ENCODE measurements around the gene PRSS21. TPM values are rescaled to one million over a fixed set of nuclear protein-coding genes. Genes with fewer than 3 reads are reported as not detected.
A peak's percentile ranks its signal among the peaks of the same experiment; 100 is the strongest.

PRSS21 gene
- total RNA-seq, 4 donors from 2014 or later: not detected

- H3K27me3 ChIP-seq: peaks cover 0 to 81% of the 10 kb centered on the region in 2 donors
- peaks cover 0 to 34% (median 1%) of the 10 kb centered on the region in 4 donors for H3K9me3 ChIP-seq
- H3K36me3 ChIP-seq: no peaks in the 10 kb centered on the region
- 80 to 82% methylated on average over 6 of the region's 6 CpGs for WGBS, 2 donors
- peaks cover 0 to 7% (median 0%) of the 10 kb centered on the region in 4 donors for H3K4me1 ChIP-seq
- no peak overlapping the region for H3K27ac ChIP-seq
- H3K4me3 ChIP-seq: no peak overlapping the region
- no peak for TF ChIP-seq EP300 (IDR thresholded peaks at IDR 0.05)
- TF ChIP-seq POLR2A (IDR thresholded peaks at IDR 0.05): no peak
- no peak for TF ChIP-seq CTCF (IDR thresholded peaks at IDR 0.05)
- no peak for DNase-seq (ENCODE audit: low spot score in 2 of 2)
Observed at GRCh38 chr16:2855536-2855935, 38.5 kb downstream of the PRSS21 start.

- WGBS, 2 donors: 75 to 85% methylated on average over 13 to 14 of the region's 14 CpGs
- TF ChIP-seq CTCF (IDR thresholded peaks at IDR 0.05) (no peak), POLR2A (IDR thresholded peaks at IDR 0.05) (no peak), EP300 (IDR thresholded peaks at IDR 0.05) (no peak)
- Histone ChIP-seq H3K27me3 (peaks cover 0 to 81% of the 10 kb centered on the region in 2 donors), H3K9me3 (peaks cover 0 to 40% (median 1%) of the 10 kb centered on the region in 4 donors), H3K4me1 (peaks cover 0 to 7% (median 0%) of the 10 kb centered on the region in 4 donors), H3K4me3 (no peak overlapping the region), H3K36me3 (no peaks in the 10 kb centered on the region), H3K27ac (no peak overlapping the region)
- no peak for DNase-seq (ENCODE audit: low spot score in 2 of 2)
Observed at GRCh38 chr16:2856061-2856670, 39.1 kb downstream of the PRSS21 start.

GRCh38 chr16:2856686-2857450 is 39.8 kb downstream of the PRSS21 start:
- H3K36me3 ChIP-seq: no peaks in the 10 kb centered on the region
- H3K4me1 ChIP-seq: peaks cover 0 to 7% (median 0%) of the 10 kb centered on the region in 4 donors
- no peak overlapping the region for H3K27ac ChIP-seq
- no peak for DNase-seq (ENCODE audit: low spot score in 2 of 2)
- H3K27me3 ChIP-seq: peaks cover 0 to 76% of the 10 kb centered on the region in 2 donors
- H3K9me3 ChIP-seq: peaks cover 0 to 43% (median 1%) of the 10 kb centered on the region in 4 donors
- WGBS, 2 donors: 80% methylated on average over 9 to 17 of the region's 24 CpGs
- TF ChIP-seq CTCF (IDR thresholded peaks at IDR 0.05): no peak
- no peak overlapping the region for H3K4me3 ChIP-seq

GRCh38 chr16:2857451-2858244 is 40.6 kb downstream of the PRSS21 start, which contains the start of gene PRSS22:
Gene PRSS22 (minus strand): TSS chr16:2858170. CDS start chr16:2858104, 66 bp downstream.
- H3K9me3 ChIP-seq: peaks cover 0 to 43% (median 1%) of the 10 kb centered on the region in 4 donors
- 8 to 13% methylated on average over 38 to 41 of the region's 42 CpGs for WGBS, 2 donors
- H3K4me3 ChIP-seq: peak within 1 kb of the TSS in 1 of 4 donors; percentile 5
- peaks cover 0 to 69% of the 10 kb centered on the region in 2 donors for H3K27me3 ChIP-seq
- peaks cover 0 to 7% (median 0%) of the 10 kb centered on the region in 4 donors for H3K4me1 ChIP-seq
- DNase-seq (ENCODE audit: low spot score in 2 of 2): no peak
- no peak for TF ChIP-seq EP300 (IDR thresholded peaks at IDR 0.05)
- TF ChIP-seq POLR2A (IDR thresholded peaks at IDR 0.05): no peak
- no peak for TF ChIP-seq CTCF (IDR thresholded peaks at IDR 0.05)
- H3K27ac ChIP-seq: no peak within 1 kb of the TSS
- no peaks in the 10 kb centered on the region for H3K36me3 ChIP-seq

All from tibial nerve (tissue), 4 donors.